Heart right ventricle (tissue), 16 donors: Measurements from ENCODE around the gene TSEN2. TPM values are rescaled to one million over a fixed set of nuclear protein-coding genes. Genes with fewer than 3 reads are reported as not detected.
"Not testable (repeated sequence)": the region's sequence is repeated elsewhere in the genome, so short reads cannot be mapped to it uniquely, and the experiment has no call there.

Source experiments
- ATAC-seq, 8 donors: fragments of 200-7000 bp; cut with Tn5 transposase; one replicate each; pipeline ENCODE4 v1.9.1; 2020; ENCODE audit warnings: mild to moderate bottlenecking in 8 of 8, moderate library complexity in 8 of 8, moderate number of reproducible peaks in 1 of 8
- DNase-seq, 2 donors: peaks; one replicate each; pipeline ENCODE4 v3.0.0-alpha.2; 2020
- H3K27ac ChIP-seq, 10 donors: fragments of 200-600 bp; sonication (generic) in 2 of 10; one replicate each; pipeline versions ENCODE4 v1.5.0 to v1.8.0; 2020 to 2022; ENCODE audit warnings: mild to moderate bottlenecking in 3 of 10
- H3K27me3 ChIP-seq, 7 donors: fragments of 200-600 bp; one replicate each; pipeline ENCODE4 v1.8.0; 2021 to 2022; ENCODE audit warnings: mild to moderate bottlenecking in 2 of 7
- H3K36me3 ChIP-seq, 9 donors: fragments of 200-600 bp; sonication (generic) in 1 of 9; one replicate each; pipeline versions ENCODE4 v1.5.0 to v1.8.0; 2020 to 2022; ENCODE audit warnings: mild to moderate bottlenecking in 2 of 9
- H3K4me1 ChIP-seq, 9 donors: fragments of 200-600 bp; sonication (generic) in 1 of 9; one replicate each; pipeline versions ENCODE4 v1.5.0 to v1.8.0; 2020 to 2022; ENCODE audit warnings: mild to moderate bottlenecking in 4 of 9
- H3K4me3 ChIP-seq, 10 donors: fragments of 200-600 bp; sonication (generic) in 2 of 10; one replicate each; pipeline versions ENCODE4 v1.5.0 to v1.8.0; 2020 to 2022; ENCODE audit warnings: mild to moderate bottlenecking in 7 of 10, moderate library complexity in 2 of 10
- H3K9me3 ChIP-seq, 11 donors: fragments of 200-600 bp in 10 of 11; sonication (generic) in 2 of 11; one replicate each; pipeline versions ENCODE4 v1.5.0 to v1.8.0; 2013 to 2022; ENCODE audit warnings: mild to moderate bottlenecking in 2 of 11, control low read depth in 1 of 11, moderate library complexity in 1 of 11
- WGBS, 2 donors: extraction: QIAGEN DNeasy Blood & Tissue Kit; methylation state at CpG; one replicate each; pipeline ENCODE4 v1.1.7; 2013; ENCODE audit warnings: inconsistent platforms in 1 of 2; 5-methylcytosine and 5-hydroxymethylcytosine counted together
- intact Hi-C, 10 donors: fragments of 100-400 bp; cut with DNase I; formaldehyde crosslinking; loops; one replicate each; pipeline versions ENCODE4 v1.11.1 to v1.14.2; 2022
- polyA plus RNA-seq, 2 donors: library from polyadenylated mRNA; stranded (reverse); fragments of 200-250 nt; gene quantifications; one replicate each; pipeline ENCODE4 v1.2.3, GENCODE V29; 2013
- total RNA-seq, 10 donors: library from RNA; stranded (reverse); fragmentation: NEBNext Ultra II Directional in 3 of 10; extraction: Animal tissue kit (Norgen Biotek cat#: 25700) in 3 of 10; gene quantifications; one replicate each; pipeline versions ENCODE4 v1.2.1 to v1.2.4, GENCODE V29; 2021 to 2023
- TF ChIP-seq, protein P1 (sequence below), 9 donors: fragments of 200-600 bp; sonication (generic) in 2 of 9; IDR thresholded peaks; one replicate each; pipeline versions ENCODE4 v1.5.0 to v1.8.0; 2021 to 2022; ENCODE audit warnings: antibody characterized with exemption in 9 of 9, mild to moderate bottlenecking in 5 of 9, moderate library complexity in 1 of 9
- donor health status: Arrhythmogenic right ventricular cardiomyopathy.
- donor health status: ischemic (EF 13 %, LVEDD 7.1; RV severe dilation, severe dysfunction).
- donor health status: healthy with polysubstance abuse.
- donor health status: DM: no; HTN: yes; CAD: no.
- donor health status: DM: no; HTN: no; CAD: no.
- donor health status: ischemic (EF 25% LVEDD 6.9; RV normal size, moderate dysfunction).
- donor health status: ischemic (EF 25% LVEDD 5.7; RV mildly dilated, moderate dysfunction).
- donor health status: healthy.
- donor health status: DM: yes; HTN: yes; CAD: no.
- donor health status: Ischemic cardiomyopathy.
- donor health status: ischemic (EF 35%, LVEDD 5.7; RV mildly dilated, moderate dysfunction).
- donor health status: nonischemic (EF 11% LVEDD 7.7; RV severe dilation, severe dysfunction).
- donor health status: DM: yes; HTN: yes; CAD: no.
- donor health status: PGD.
- donor health status: ischemic (EF 29% LVEDD 5.4; RV normal size, mild dysfunction).
- donor health status: nonischemic (EF 23%, LVEDD 6.1; RV moderate dilation, normal function).

Gene TSEN2
- total and polyA plus RNA-seq, 12 donors, result 15.7 to 33.7 (median 19.8) TPM

DNA sequence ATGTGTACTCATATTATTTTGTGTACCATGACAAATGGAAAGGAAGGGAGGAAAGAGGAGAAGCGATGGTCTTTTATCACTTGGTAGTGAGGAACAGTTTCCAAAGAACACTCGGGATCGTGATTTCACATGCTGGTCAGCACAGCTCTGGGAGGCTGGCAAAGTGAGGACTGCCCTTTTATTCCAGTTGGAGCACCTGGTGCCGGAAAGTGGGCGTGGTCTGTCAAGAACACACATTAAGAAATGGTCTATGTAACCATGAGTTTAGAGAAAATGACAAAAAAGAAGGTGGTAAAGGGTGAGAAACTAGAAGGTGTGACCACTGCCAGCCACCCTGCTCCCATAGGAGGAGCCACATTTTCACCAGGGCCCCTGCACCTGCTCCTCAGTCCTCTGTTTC, 7.0 kb upstream of the TSEN2 start:
- H3K4me1 ChIP-seq, result peaks cover 0 to 24% (median 16%) of the 10 kb centered on the region in 9 donors
- intact Hi-C loops, result loop anchor here in 7 of 10 donors (2.0 to 10.0 kb wide), 5 partner anchors 45 to 338 kb away; partner anchors contain the start of gene PPARG (in 4 of the 7)
- DNase-seq, result no peak

DNA sequence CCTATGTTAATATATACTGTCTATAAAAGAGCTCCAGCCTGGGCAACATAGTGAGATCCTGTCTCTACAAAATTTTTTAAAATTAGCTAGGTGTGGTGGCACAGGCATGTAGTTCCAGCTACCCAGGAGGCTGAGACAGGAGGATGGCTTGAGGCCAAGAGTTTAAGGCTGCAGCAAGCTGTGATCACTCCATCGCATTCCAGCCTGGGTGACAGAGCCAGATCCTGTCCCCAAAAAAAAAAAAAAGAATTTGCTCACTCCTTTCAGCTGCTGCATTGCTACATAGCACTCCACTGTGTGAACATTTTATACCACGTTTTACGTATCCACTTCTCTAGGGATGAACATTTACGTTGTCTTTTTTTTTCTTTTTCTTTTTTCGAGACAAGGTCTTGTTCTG, 6.0 kb upstream of the TSEN2 start:
- DNase-seq (no peak), ATAC-seq (no peak)
- Histone ChIP-seq H3K27me3 (no peaks in the 10 kb centered on the region), H3K9me3 (no peaks in the 10 kb centered on the region), H3K4me3 (no peak overlapping the region), H3K27ac (no peak overlapping the region), H3K36me3 (no peaks in the 10 kb centered on the region), H3K4me1 (peaks cover 0 to 33% (median 18%) of the 10 kb centered on the region in 9 donors)
- TF ChIP-seq, protein P1, sequence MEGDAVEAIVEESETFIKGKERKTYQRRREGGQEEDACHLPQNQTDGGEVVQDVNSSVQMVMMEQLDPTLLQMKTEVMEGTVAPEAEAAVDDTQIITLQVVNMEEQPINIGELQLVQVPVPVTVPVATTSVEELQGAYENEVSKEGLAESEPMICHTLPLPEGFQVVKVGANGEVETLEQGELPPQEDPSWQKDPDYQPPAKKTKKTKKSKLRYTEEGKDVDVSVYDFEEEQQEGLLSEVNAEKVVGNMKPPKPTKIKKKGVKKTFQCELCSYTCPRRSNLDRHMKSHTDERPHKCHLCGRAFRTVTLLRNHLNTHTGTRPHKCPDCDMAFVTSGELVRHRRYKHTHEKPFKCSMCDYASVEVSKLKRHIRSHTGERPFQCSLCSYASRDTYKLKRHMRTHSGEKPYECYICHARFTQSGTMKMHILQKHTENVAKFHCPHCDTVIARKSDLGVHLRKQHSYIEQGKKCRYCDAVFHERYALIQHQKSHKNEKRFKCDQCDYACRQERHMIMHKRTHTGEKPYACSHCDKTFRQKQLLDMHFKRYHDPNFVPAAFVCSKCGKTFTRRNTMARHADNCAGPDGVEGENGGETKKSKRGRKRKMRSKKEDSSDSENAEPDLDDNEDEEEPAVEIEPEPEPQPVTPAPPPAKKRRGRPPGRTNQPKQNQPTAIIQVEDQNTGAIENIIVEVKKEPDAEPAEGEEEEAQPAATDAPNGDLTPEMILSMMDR (IDR thresholded peaks at IDR 0.05), result no peak
- 63 to 75% methylated on average over 5 of the region's 5 CpGs for WGBS, 2 donors
- intact Hi-C loops, result loop anchor here in 7 of 10 donors (2.0 to 10.0 kb wide), 6 partner anchors 46 to 342 kb away; partner anchors contain the start of gene PPARG (in 4 of the 7)

More for the DNA sequence above, 7.0 kb upstream of the TSEN2 start:
- Histone ChIP-seq H3K36me3 (no peaks in the 10 kb centered on the region), H3K4me3 (no peak overlapping the region), H3K27ac (no peak overlapping the region), H3K27me3 (no peaks in the 10 kb centered on the region), H3K9me3 (no peaks in the 10 kb centered on the region)
- 96% methylated on average over 5 of the region's 5 CpGs for WGBS, 2 donors
- ATAC-seq, result no peak
- TF ChIP-seq, protein P1 (IDR thresholded peaks at IDR 0.05), result no peak

DNA sequence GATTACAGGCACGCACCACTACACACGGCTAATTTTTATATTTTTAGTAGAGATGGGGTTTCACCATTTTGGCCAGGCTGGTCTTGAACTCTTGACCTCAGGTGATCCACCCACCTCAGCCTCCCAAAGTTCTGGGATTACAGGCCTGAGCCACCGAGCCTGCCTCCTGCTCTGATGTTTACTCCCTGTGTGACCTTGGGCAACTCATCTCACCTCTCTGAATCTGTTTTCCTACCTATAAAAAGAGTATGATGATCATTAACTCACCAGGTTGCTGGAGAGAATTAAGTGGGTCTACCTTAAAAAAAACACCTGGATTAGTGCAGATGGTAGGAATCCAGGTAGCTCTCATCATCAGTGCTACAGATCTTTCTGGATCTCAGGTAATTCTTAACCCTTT, 5.1 kb upstream of the TSEN2 start:
- not testable (repeated sequence) for H3K4me3 ChIP-seq, H3K36me3 ChIP-seq, H3K27ac ChIP-seq, H3K9me3 ChIP-seq, ATAC-seq, H3K27me3 ChIP-seq, DNase-seq
- peaks cover 0 to 39% (median 25%) of the 10 kb centered on the region in 9 donors for H3K4me1 ChIP-seq
- intact Hi-C loops, result loop anchor here in 7 of 10 donors (1.0 to 10.0 kb wide), 7 partner anchors 47 to 344 kb away; partner anchors contain the start of gene PPARG (in 4 of the 7)
- WGBS, 2 donors, result 73 to 82% methylated on average over 3 of the region's 3 CpGs

DNA sequence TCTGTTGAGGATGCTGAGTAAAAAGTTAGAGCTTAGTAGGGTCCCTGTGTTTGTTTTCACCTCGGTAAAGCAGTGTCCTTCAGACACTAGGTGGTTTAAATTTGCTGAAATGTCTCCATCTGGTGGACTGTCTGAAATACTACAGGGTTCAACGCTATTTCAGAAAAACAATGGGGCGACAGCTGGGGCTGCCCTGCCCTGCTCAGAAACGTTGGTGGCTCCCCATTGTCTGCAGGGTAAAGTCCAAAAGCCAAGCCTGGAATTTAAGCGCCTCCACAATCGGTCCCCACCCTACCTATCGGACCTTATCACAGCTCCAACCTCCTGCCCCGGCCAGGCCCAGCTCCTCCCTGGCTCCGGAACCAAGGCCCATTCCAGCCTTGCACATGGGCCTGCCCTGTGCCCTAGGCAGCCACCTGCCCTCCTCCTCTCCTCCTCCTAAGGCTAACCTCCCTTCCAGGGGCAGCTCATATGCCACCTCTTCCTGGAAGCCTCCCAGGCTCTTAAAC, 4.3 kb upstream of the TSEN2 start:
- TF ChIP-seq, protein P1 (IDR thresholded peaks at IDR 0.05), result peak; percentile 57 to 87 (median 82)
- Histone ChIP-seq H3K36me3 (no peaks in the 10 kb centered on the region), H3K4me1 (peaks cover 0 to 42% (median 28%) of the 10 kb centered on the region in 9 donors), H3K27me3 (no peaks in the 10 kb centered on the region), H3K27ac (peak overlapping the region in 3 of 10 donors; percentile 3 to 44 (median 19)), H3K4me3 (no peak overlapping the region), H3K9me3 (no peaks in the 10 kb centered on the region)
- WGBS, 2 donors, result 18 to 19% methylated on average over 9 of the region's 9 CpGs
- DNase-seq, result peak; percentile 26 to 33
- ATAC-seq, result peak; percentile 15 to 53 (median 44)
- intact Hi-C loops, result loop anchor here (1.0 to 10.0 kb wide), 11 partner anchors 48 to 345 kb away; partner anchors contain the start of gene PPARG (in 8 of the 10)

DNA sequence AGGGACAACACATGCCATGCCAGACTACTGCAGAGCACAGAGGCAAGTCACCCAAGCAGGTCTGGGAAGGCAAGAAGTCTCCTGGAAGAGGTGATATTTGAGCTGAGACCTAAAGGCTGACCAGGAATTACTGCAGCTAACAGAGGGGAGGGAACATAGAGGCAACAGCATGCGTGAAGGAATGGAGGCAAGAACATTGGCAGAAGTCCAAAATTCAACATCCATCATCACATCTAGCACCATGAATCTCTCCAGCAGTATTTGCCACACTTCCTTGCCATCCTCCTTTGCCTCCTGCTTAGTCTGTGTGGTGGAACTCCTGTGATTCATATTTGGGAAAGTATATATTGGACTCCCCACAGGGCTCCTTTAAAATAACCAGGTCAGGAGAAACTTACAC, 870 bp upstream of the TSEN2 start:
- Histone ChIP-seq H3K27ac (peak overlapping the region in 8 of 10 donors; percentile 54 to 89 (median 82)), H3K4me1 (peaks cover 3 to 43% (median 27%) of the 10 kb centered on the region in 9 donors), H3K4me3 (peak overlapping the region; percentile 45 to 88 (median 64)), H3K9me3 (no peaks in the 10 kb centered on the region), H3K36me3 (no peaks in the 10 kb centered on the region), H3K27me3 (no peaks in the 10 kb centered on the region)
- DNase-seq (no peak), ATAC-seq (no peak)
- intact Hi-C loops, result loop anchor here in 8 of 10 donors (5.0 kb wide), 3 partner anchors 196 to 346 kb away; partner anchors contain the start of gene PPARG (in 3 of the 8)
- TF ChIP-seq, protein P1 (IDR thresholded peaks at IDR 0.05), result no peak
- WGBS, 2 donors, result 25 to 26% methylated on average over 1 of the region's 1 CpG
